ENCODE data around the gene MRAS.

Gene MRAS

GRCh38 chr3:138384531-138384930, 36.2 kb downstream of the MRAS start:
- no peak overlapping the region for H3K9ac ChIP-seq
- H3K4me1 ChIP-seq, result peaks cover 11% of the 10 kb centered on the region
- TF ChIP-seq, protein P1, sequence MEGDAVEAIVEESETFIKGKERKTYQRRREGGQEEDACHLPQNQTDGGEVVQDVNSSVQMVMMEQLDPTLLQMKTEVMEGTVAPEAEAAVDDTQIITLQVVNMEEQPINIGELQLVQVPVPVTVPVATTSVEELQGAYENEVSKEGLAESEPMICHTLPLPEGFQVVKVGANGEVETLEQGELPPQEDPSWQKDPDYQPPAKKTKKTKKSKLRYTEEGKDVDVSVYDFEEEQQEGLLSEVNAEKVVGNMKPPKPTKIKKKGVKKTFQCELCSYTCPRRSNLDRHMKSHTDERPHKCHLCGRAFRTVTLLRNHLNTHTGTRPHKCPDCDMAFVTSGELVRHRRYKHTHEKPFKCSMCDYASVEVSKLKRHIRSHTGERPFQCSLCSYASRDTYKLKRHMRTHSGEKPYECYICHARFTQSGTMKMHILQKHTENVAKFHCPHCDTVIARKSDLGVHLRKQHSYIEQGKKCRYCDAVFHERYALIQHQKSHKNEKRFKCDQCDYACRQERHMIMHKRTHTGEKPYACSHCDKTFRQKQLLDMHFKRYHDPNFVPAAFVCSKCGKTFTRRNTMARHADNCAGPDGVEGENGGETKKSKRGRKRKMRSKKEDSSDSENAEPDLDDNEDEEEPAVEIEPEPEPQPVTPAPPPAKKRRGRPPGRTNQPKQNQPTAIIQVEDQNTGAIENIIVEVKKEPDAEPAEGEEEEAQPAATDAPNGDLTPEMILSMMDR (IDR thresholded peaks at IDR 0.05), result no peak
- peaks cover 55% of the 10 kb centered on the region for H3K79me2 ChIP-seq
- no peaks in the 10 kb centered on the region for H3K36me3 ChIP-seq (ENCODE audit: control insufficient read depth, insufficient read depth, low read length)
- no peaks in the 10 kb centered on the region for H3K9me3 ChIP-seq (ENCODE audit: control insufficient read depth, low read length)
- no peak overlapping the region for H3K4me2 ChIP-seq (ENCODE audit: low read length)
- H3K27ac ChIP-seq, result no peak overlapping the region
- no peak overlapping the region for H3K4me3 ChIP-seq (ENCODE audit: low read depth, low read length)
- no peaks in the 10 kb centered on the region for H3K27me3 ChIP-seq (ENCODE audit: control insufficient read depth, insufficient read depth, low read length)
- no peak overlapping the region for H2AFZ ChIP-seq

DNA sequence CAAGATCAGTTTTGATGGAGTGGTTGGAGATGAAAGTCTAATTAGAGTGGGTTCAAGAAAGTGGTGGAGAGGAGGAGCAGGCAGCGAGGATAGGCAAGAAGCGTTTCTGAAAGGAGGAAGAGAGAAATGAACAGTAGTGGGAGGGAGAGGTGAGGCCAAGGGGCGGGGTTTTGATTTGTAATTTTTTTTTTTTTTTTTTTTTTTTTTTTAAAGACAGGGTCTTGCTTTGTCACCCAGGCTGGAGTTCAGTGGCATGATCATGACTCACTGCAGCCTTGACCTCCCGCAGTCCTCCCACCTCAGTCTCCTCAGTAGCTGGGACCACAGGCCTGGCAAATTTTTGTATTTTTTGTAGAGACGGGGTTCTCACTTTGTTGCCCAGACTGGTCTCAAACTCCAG, 36.6 kb downstream of the MRAS start:
- Histone ChIP-seq H3K4me3 (ENCODE audit: low read depth, low read length) (no peak overlapping the region), H3K27ac (no peak overlapping the region), H3K4me2 (ENCODE audit: low read length) (no peak overlapping the region), H2AFZ (no peak overlapping the region), H3K79me2 (peaks cover 58% of the 10 kb centered on the region), H3K9me3 (ENCODE audit: control insufficient read depth, low read length) (no peaks in the 10 kb centered on the region), H3K36me3 (ENCODE audit: control insufficient read depth, insufficient read depth, low read length) (no peaks in the 10 kb centered on the region), H3K4me1 (peaks cover 11% of the 10 kb centered on the region), H3K9ac (no peak overlapping the region), H3K27me3 (ENCODE audit: control insufficient read depth, insufficient read depth, low read length) (no peaks in the 10 kb centered on the region)
- TF ChIP-seq, protein P1 (IDR thresholded peaks at IDR 0.05), result no peak

DNA sequence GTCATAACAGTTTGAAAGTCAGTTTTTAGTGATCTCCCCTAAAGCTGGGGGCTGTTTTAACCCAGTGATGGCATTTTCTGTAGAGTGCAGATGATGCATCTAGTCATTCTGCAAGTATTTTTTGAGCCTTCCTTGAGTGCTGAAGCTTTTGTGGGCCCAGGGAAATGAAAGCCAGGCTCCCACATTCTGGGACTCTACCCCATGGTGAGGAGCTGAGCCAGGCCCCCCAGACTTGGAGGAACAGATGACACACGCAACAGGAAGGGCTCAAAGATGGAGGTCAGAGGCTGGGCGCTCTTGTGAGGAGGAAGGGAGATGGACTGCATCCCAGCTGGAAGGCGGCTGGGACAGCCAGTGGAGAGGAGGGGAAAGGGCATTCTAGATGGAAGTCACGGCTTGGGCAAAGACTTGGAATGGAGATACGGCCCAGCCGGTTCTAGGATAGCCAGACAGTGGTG, 40.8 kb downstream of the MRAS start:
- no peaks in the 10 kb centered on the region for H3K36me3 ChIP-seq (ENCODE audit: control insufficient read depth, insufficient read depth, low read length)
- H3K9me3 ChIP-seq (ENCODE audit: control insufficient read depth, low read length), result no peaks in the 10 kb centered on the region
- no peaks in the 10 kb centered on the region for H3K4me1 ChIP-seq
- H3K27me3 ChIP-seq (ENCODE audit: control insufficient read depth, insufficient read depth, low read length), result no peaks in the 10 kb centered on the region
- TF ChIP-seq, protein P1 (IDR thresholded peaks at IDR 0.05), result no peak
- H3K9ac ChIP-seq, result no peak overlapping the region
- H3K27ac ChIP-seq, result no peak overlapping the region
- H3K4me3 ChIP-seq (ENCODE audit: low read depth, low read length), result no peak overlapping the region
- H3K4me2 ChIP-seq (ENCODE audit: low read length), result no peak overlapping the region
- H2AFZ ChIP-seq, result no peak overlapping the region
- H3K79me2 ChIP-seq, result peaks cover 37% of the 10 kb centered on the region

DNA sequence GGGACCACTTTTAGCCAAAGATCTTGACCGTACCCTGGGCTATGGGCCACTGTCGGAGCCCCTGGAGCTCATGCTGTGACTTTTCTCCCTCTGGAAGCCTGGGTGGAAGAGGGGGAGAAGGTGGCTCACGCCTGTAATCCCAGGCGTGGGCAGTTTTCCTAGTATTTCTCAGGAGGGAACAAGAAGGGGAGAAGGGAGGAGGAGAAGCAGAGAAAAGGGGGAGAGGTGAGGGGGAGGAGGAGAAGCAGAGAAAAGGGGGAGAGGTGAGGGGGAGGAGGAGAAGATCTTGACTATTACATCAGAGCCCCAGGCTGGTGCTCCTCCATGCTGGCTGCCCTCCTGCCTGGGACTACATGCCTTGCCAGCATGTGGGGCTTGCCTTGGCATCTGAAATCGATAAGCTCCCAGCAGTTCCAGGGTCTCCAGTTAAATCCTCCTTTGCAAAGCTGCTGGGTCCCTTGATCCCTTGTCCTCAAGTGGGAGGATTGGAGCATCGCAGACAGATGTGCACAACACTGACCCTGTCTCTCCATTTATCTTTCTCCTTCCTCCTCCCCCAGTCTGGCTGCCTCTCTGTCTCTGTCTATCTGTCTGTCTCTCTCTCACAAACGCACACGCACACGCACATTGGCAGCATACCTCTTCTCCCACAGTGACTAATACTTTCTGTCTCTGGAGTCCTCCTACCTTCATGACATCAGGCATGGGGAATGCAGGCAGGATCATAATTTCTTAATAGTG, 41.6 kb downstream of the MRAS start:
- H2AFZ ChIP-seq, result no peak overlapping the region
- H3K27ac ChIP-seq, result no peak overlapping the region
- peaks cover 32% of the 10 kb centered on the region for H3K79me2 ChIP-seq
- H3K36me3 ChIP-seq (ENCODE audit: control insufficient read depth, insufficient read depth, low read length), result no peaks in the 10 kb centered on the region
- no peaks in the 10 kb centered on the region for H3K27me3 ChIP-seq (ENCODE audit: control insufficient read depth, insufficient read depth, low read length)
- no peak overlapping the region for H3K4me3 ChIP-seq (ENCODE audit: low read depth, low read length)
- no peak overlapping the region for H3K9ac ChIP-seq
- H3K9me3 ChIP-seq (ENCODE audit: control insufficient read depth, low read length), result no peaks in the 10 kb centered on the region
- no peak overlapping the region for H3K4me2 ChIP-seq (ENCODE audit: low read length)
- TF ChIP-seq, protein P1 (IDR thresholded peaks at IDR 0.05), result no peak
- no peaks in the 10 kb centered on the region for H3K4me1 ChIP-seq

- H2AFZ ChIP-seq, result no peak overlapping the region
- H3K9ac ChIP-seq, result no peak overlapping the region
- H3K27ac ChIP-seq, result no peak overlapping the region
- H3K4me2 ChIP-seq (ENCODE audit: low read length), result no peak overlapping the region
- no peaks in the 10 kb centered on the region for H3K36me3 ChIP-seq (ENCODE audit: control insufficient read depth, insufficient read depth, low read length)
- no peaks in the 10 kb centered on the region for H3K4me1 ChIP-seq
- H3K9me3 ChIP-seq (ENCODE audit: control insufficient read depth, low read length), result no peaks in the 10 kb centered on the region
- H3K27me3 ChIP-seq (ENCODE audit: control insufficient read depth, insufficient read depth, low read length), result no peaks in the 10 kb centered on the region
- H3K79me2 ChIP-seq, result peaks cover 31% of the 10 kb centered on the region
- H3K4me3 ChIP-seq (ENCODE audit: low read depth, low read length), result no peak overlapping the region
- TF ChIP-seq, protein P1 (IDR thresholded peaks at IDR 0.05), result no peak
Observed at GRCh38 chr3:138390582-138390932, 42.2 kb downstream of the MRAS start.

Data from parathyroid adenoma (tissue), 2 donors.